ENCODE results near the gene DAAM1. TPM values are rescaled to one million over a fixed set of nuclear protein-coding genes. Genes with fewer than 3 reads are reported as not detected.

The DAAM1 gene
- total and polyA plus RNA-seq, 12 donors: 7.4 to 37.4 (median 24.9) TPM

DNA sequence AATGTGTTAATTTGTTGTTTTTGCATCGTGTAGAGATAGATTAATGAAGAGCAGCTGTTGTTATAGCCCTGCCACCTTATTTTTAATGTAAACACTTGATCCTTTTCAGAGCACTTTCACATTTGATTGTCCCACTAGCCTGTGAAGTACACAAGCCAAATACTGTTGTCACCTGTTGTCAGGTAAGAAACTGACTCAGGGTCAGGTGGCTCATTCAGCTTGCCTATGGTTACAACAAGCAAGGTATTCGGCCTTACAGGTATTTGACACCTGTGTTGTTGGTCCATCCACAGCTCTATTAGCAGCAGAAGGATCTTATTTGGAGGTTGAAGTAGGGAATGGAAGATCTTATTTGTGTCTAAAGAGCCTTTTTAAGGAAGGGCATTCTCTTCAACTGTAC lies 167.8 kb downstream of the DAAM1 start:
- Histone ChIP-seq H3K9me3 (replicated peaks in 1 of 3) (no peaks in the 10 kb centered on the region), H3K4me3 (no peak overlapping the region), H3K36me3 (replicated peaks in 1 of 2) (peaks cover 0 to 36% of the 10 kb centered on the region in 2 donors), H3K4me1 (replicated peaks in 1 of 2) (peaks cover 7 to 23% of the 10 kb centered on the region in 2 donors), H3K27ac (no peak overlapping the region), H3K27me3 (no peaks in the 10 kb centered on the region)
- DNase-seq: no peak
- no peak for TF ChIP-seq POLR2A (IDR thresholded peaks at IDR 0.05)
- TF ChIP-seq, protein P1, sequence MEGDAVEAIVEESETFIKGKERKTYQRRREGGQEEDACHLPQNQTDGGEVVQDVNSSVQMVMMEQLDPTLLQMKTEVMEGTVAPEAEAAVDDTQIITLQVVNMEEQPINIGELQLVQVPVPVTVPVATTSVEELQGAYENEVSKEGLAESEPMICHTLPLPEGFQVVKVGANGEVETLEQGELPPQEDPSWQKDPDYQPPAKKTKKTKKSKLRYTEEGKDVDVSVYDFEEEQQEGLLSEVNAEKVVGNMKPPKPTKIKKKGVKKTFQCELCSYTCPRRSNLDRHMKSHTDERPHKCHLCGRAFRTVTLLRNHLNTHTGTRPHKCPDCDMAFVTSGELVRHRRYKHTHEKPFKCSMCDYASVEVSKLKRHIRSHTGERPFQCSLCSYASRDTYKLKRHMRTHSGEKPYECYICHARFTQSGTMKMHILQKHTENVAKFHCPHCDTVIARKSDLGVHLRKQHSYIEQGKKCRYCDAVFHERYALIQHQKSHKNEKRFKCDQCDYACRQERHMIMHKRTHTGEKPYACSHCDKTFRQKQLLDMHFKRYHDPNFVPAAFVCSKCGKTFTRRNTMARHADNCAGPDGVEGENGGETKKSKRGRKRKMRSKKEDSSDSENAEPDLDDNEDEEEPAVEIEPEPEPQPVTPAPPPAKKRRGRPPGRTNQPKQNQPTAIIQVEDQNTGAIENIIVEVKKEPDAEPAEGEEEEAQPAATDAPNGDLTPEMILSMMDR (IDR thresholded peaks at IDR 0.05): no peak
- 65 to 92% (median 84%) methylated on average over 2 of the region's 2 CpGs for WGBS, 4 donors
- intact Hi-C loops (cut with DNase I): no loop called here

DNA sequence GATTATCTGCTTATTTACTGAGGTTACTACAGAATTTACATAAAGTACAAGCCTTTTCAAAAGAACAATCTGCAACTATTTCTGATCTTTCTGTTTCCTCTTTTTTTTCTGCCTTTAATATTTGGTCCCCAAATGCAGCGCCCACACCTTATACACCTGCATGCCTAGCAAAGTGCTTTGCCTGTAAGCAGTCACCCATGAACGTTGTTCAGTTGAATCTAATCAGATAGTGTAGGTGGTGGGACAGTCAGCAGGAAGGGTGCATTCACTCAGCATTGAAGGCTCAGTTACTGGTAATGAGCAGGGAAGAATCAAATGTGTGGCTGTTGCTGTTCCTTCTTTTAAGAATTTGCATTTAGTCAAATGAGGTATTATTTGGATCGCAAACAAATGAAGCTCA lies 168.3 kb downstream of the DAAM1 start:
- Histone ChIP-seq H3K36me3 (replicated peaks in 1 of 2) (peaks cover 0 to 32% of the 10 kb centered on the region in 2 donors), H3K27me3 (no peaks in the 10 kb centered on the region), H3K9me3 (replicated peaks in 1 of 3) (no peaks in the 10 kb centered on the region), H3K4me1 (replicated peaks in 1 of 2) (peaks cover 7 to 26% of the 10 kb centered on the region in 2 donors), H3K27ac (no peak overlapping the region), H3K4me3 (no peak overlapping the region)
- DNase-seq: no peak
- intact Hi-C loops (cut with DNase I): no loop called here
- TF ChIP-seq POLR2A (IDR thresholded peaks at IDR 0.05): no peak
- TF ChIP-seq, protein P1 (IDR thresholded peaks at IDR 0.05): no peak
- WGBS, 4 donors: 93 to 97% (median 95%) methylated on average over 3 of the region's 3 CpGs

DNA sequence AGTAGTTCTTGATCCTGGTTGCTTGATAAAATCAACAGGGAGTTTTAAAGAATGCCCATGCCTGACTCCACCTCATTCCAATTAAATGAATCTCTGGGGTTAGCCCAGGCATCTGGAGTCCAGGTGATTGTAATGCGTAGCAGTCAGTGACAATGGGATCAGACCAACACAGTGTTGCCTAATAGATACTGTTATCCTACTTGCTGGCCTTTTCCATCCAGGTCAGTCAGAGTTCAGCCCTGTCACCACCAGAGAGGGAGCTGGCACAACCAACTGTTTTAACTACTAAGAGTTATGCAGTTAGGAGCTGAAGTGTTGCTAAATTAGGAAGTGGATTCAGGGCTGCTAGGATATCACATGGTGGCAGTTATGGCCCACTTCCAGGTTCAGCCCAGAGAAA lies 169.6 kb downstream of the DAAM1 start:
- H3K9me3 ChIP-seq (replicated peaks in 1 of 3): no peaks in the 10 kb centered on the region
- H3K4me3 ChIP-seq: no peak overlapping the region
- H3K4me1 ChIP-seq (replicated peaks in 1 of 2): peaks cover 7 to 26% of the 10 kb centered on the region in 2 donors
- 59 to 90% (median 82%) methylated on average over 1 of the region's 1 CpG for WGBS, 4 donors
- TF ChIP-seq POLR2A (IDR thresholded peaks at IDR 0.05): no peak
- peak overlapping the region in 1 of 5 donors; percentile 57 for H3K27ac ChIP-seq
- peaks cover 0 to 29% of the 10 kb centered on the region in 2 donors for H3K36me3 ChIP-seq (replicated peaks in 1 of 2)
- intact Hi-C loops (cut with DNase I): no loop called here
- no peaks in the 10 kb centered on the region for H3K27me3 ChIP-seq
- peak in 5 of 7 donors; percentile 33 to 75 (median 64) for DNase-seq

DNA sequence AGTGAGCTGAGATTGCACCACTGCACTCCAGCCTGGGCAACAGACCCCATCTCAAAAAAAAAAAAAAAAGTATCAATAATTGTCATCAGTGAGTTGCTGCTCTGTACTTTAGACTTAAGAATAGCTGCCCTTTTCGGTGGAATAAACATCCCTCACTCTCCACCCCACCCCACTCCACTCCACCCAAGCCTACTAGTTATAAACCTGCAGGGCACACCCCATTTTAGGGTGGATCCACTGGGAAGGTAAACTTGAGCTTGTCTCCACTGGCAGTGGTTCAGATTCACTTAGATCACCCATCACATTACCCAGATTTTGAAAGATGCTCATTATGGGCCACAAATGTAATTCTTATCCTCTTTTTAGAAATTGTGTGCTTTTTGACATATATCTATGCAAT lies 170.3 kb downstream of the DAAM1 start:
- intact Hi-C loops (cut with DNase I): no loop called here
- peaks cover 7 to 26% of the 10 kb centered on the region in 2 donors for H3K4me1 ChIP-seq (replicated peaks in 1 of 2)

More for the DNA sequence above, 170.3 kb downstream of the DAAM1 start:
- Histone ChIP-seq H3K36me3 (replicated peaks in 1 of 2) (peaks cover 0 to 27% of the 10 kb centered on the region in 2 donors), H3K4me3 (no peak overlapping the region), H3K27ac (peak overlapping the region in 1 of 5 donors; percentile 57), H3K27me3 (no peaks in the 10 kb centered on the region), H3K9me3 (replicated peaks in 1 of 3) (no peaks in the 10 kb centered on the region)
- WGBS, 4 donors: 88 to 98% (median 93%) methylated on average over 1 of the region's 1 CpG
- TF ChIP-seq, protein P1 (IDR thresholded peaks at IDR 0.05): no peak
- no peak for TF ChIP-seq POLR2A (IDR thresholded peaks at IDR 0.05)
- DNase-seq: no peak
